Prostate gland (tissue), 2 donors: Measurements from ENCODE around the gene MT1F.
A peak's percentile ranks its signal among the peaks of the same experiment; 100 is the strongest.

Source experiments
- POLR2A ChIP-seq: fragments of 450-650 bp; IDR thresholded peaks from one replicate; pipeline ENCODE4 v1.6.1; 2016; ENCODE audit warnings: antibody characterized with exemption, mild to moderate bottlenecking
- POLR2AphosphoS5 ChIP-seq: sonication (generic); formaldehyde crosslinking; IDR thresholded peaks from one replicate; pipeline ENCODE4 v1.6.1; 2017; ENCODE audit warnings: antibody characterized with exemption
- TF ChIP-seq, protein P1 (sequence below), 4 experiments: fragments of 200-600 bp in 2 of 4; fragments of 450-650 bp in 2 of 4; sonication (generic) in 2 of 4; IDR thresholded peaks; 1 replicate in 3 of 4; 2 replicates in 1 of 4; pipeline ENCODE4 v1.5.1; 2016 to 2019; ENCODE audit warnings: antibody characterized with exemption in 4 of 4, mild to moderate bottlenecking in 2 of 4, moderate library complexity in 2 of 4

DNA sequence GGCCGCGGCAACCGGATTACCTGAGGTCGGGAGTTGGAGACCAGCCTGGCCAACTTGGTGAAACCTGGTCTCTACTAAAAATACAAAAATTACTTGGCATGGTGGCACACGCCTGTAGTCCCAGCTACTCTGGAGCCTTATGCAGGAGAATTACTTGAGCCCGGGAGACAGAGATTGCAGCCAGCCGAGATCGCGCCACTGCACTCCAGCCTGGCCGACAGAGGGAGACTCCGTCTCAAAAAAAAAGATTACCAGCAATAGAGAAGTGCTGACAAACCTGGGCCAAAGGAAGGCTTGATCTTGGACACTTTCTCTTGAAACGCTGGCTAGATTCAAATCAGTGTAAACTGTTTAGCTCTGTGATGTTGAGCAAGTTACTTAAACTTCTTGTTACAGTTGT, 16.2 kb downstream of the MT1F start:
- TF ChIP-seq, protein P1, sequence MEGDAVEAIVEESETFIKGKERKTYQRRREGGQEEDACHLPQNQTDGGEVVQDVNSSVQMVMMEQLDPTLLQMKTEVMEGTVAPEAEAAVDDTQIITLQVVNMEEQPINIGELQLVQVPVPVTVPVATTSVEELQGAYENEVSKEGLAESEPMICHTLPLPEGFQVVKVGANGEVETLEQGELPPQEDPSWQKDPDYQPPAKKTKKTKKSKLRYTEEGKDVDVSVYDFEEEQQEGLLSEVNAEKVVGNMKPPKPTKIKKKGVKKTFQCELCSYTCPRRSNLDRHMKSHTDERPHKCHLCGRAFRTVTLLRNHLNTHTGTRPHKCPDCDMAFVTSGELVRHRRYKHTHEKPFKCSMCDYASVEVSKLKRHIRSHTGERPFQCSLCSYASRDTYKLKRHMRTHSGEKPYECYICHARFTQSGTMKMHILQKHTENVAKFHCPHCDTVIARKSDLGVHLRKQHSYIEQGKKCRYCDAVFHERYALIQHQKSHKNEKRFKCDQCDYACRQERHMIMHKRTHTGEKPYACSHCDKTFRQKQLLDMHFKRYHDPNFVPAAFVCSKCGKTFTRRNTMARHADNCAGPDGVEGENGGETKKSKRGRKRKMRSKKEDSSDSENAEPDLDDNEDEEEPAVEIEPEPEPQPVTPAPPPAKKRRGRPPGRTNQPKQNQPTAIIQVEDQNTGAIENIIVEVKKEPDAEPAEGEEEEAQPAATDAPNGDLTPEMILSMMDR (IDR thresholded peaks at IDR 0.05) = peak; percentile 43 to 71 (median 59)
- TF ChIP-seq POLR2A = no peak
- TF ChIP-seq POLR2AphosphoS5 = peak; percentile 46
